ENCODE results near the gene GABRG3.

DNA sequence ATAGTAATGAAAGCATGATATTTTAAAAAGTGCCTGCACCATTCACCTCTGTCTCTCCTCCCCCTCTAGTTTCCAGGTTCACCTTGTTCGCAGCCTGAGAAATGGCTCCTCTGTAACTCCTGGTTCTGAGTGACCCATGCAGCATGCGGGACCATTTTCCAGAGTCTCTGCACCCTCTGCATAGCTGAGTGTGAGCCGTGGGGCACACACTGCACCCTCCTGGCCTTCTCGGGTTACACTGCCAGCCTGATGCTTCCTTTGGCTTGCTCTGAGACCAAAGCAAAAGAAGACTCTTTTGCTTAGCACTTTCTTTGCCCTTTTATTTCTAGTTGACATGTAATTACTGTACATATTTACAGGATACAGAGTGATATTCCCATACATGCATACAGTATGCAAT is 287.3 kb downstream of the GABRG3 start:
- TF ChIP-seq, protein P1, sequence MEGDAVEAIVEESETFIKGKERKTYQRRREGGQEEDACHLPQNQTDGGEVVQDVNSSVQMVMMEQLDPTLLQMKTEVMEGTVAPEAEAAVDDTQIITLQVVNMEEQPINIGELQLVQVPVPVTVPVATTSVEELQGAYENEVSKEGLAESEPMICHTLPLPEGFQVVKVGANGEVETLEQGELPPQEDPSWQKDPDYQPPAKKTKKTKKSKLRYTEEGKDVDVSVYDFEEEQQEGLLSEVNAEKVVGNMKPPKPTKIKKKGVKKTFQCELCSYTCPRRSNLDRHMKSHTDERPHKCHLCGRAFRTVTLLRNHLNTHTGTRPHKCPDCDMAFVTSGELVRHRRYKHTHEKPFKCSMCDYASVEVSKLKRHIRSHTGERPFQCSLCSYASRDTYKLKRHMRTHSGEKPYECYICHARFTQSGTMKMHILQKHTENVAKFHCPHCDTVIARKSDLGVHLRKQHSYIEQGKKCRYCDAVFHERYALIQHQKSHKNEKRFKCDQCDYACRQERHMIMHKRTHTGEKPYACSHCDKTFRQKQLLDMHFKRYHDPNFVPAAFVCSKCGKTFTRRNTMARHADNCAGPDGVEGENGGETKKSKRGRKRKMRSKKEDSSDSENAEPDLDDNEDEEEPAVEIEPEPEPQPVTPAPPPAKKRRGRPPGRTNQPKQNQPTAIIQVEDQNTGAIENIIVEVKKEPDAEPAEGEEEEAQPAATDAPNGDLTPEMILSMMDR (IDR thresholded peaks at IDR 0.05; ENCODE audit: poor library complexity) = no peak
- no peak for TF ChIP-seq EZH2phosphoT487 (IDR thresholded peaks at IDR 0.05; ENCODE audit: low read depth, severe bottlenecking, unreplicated experiment)
